K562 (cell line): ENCODE data around the gene C6orf89. TPM values are rescaled to one million over a fixed set of nuclear protein-coding genes. Genes with fewer than 3 reads are reported as not detected.

Source experiments
- CXXC5 ChIP-seq: fragments of 250-450 bp; sonication (Bioruptor Pico); IDR thresholded peaks from 2 replicates; pipeline ENCODE4 v1.8.0; 2022; ENCODE audit warnings: inconsistent platforms, mild to moderate bottlenecking, moderate library complexity
- ELF2 ChIP-seq: fragments of 250-450 bp; sonication (Bioruptor Pico); IDR thresholded peaks from 2 replicates; pipeline ENCODE4 v1.5.0; 2021; ENCODE audit warnings: mild to moderate bottlenecking
- FOXP1 ChIP-seq: sonication (generic); formaldehyde crosslinking; IDR thresholded peaks from 2 replicates; pipeline ENCODE4 v1.8.0; 2022; ENCODE audit warnings: mild to moderate bottlenecking, missing genetic modification reagents
- GABPA ChIP-seq: fragments of 200-800 bp; sonication (Bioruptor generic); conservative IDR thresholded peaks from 2 replicates; pipeline ENCODE4 v1.6.1; 2016; ENCODE audit warnings: low read depth, missing genetic modification characterization, missing compliant biosample characterization
- KDM1A ChIP-seq, 2 experiments: fragments of 450-650 bp; IDR thresholded peaks; 2 replicates each; pipeline ENCODE4 v1.6.1; 2016; ENCODE audit warnings: mild to moderate bottlenecking in 2 of 2
- MBD2 ChIP-seq: sonication (generic); IDR thresholded peaks from 2 replicates; pipeline ENCODE4 v1.6.1; 2016; ENCODE audit warnings: low read depth, borderline replicate concordance
- MTA2 ChIP-seq: fragments of 450-650 bp; IDR thresholded peaks from 2 replicates; pipeline ENCODE4 v1.6.1; 2016; ENCODE audit warnings: low read depth
- PTBP1 ChIP-seq: fragments of 200-400 bp; formaldehyde crosslinking; IDR thresholded peaks from 2 replicates; pipeline ENCODE4 v1.6.1; 2017; ENCODE audit warnings: low read depth, low read length
- SRSF9 ChIP-seq: fragments of 200-400 bp; formaldehyde crosslinking; IDR thresholded peaks from 2 replicates; pipeline ENCODE4 v1.6.1; 2017; ENCODE audit warnings: low read depth, low read length, borderline replicate concordance
- TAF7 ChIP-seq: fragments of 450-650 bp; IDR thresholded peaks from 2 replicates; pipeline ENCODE4 v1.6.1; 2016; ENCODE audit warnings: missing genetic modification characterization, missing compliant biosample characterization
- XRCC5 ChIP-seq: fragments of 200-400 bp; formaldehyde crosslinking; IDR thresholded peaks from 2 replicates; pipeline ENCODE4 v1.6.1; 2017; ENCODE audit warnings: low read depth, mild to moderate bottlenecking, low read length
- ZNF224 ChIP-seq: sonication (generic); formaldehyde crosslinking; IDR thresholded peaks from 2 replicates; pipeline ENCODE4 v1.8.0; 2022; ENCODE audit warnings: mild to moderate bottlenecking, missing genetic modification reagents
- ZNF3 ChIP-seq: fragments of 250-450 bp; sonication (Bioruptor Pico); IDR thresholded peaks from 2 replicates; pipeline ENCODE4 v1.5.0; 2021; ENCODE audit warnings: mild to moderate bottlenecking, moderate library complexity
- polyA plus RNA-seq, 8 experiments: library from polyadenylated mRNA; depleted of rRNA in 4 of 8; stranded (reverse) in 5 of 8; unstranded in 3 of 8; fragments of >200 nt; fragmentation: Nextera tagmentation in 2 of 8; fragmentation: Illumina TruSeq in 1 of 8; extraction: Ambion mirVana in 2 of 8; extraction: Trizol in 1 of 8; gene quantifications; 2 replicates each; pipeline versions ENCODE4 v1.2.1 to v1.2.3, GENCODE V29; 2011 to 2014; ENCODE audit warnings: inconsistent platforms in 1 of 8, missing spikeins in 1 of 8
- total RNA-seq, 7 experiments: library from RNA; depleted of rRNA in 6 of 7; stranded (reverse); fragments of >200 nt in 6 of 7; fragmentation: Illumina TruSeq in 2 of 7; extraction: Trizol in 2 of 7; gene quantifications; 2 replicates each; pipeline versions ENCODE4 v1.2.1 to v1.2.3, GENCODE V29; 2011 to 2021; ENCODE audit warnings: low replicate concordance in 1 of 7
- TF ChIP-seq, protein P1 (sequence below): fragments of 250-450 bp; sonication (Bioruptor Pico); IDR thresholded peaks from 2 replicates; pipeline ENCODE4 v1.4.0; 2020
- TF ChIP-seq, protein P2 (sequence below): fragments of 450-650 bp; IDR thresholded peaks from 2 replicates; pipeline ENCODE4 v1.6.1; 2016; ENCODE audit warnings: low read depth

C6orf89 gene
- total and polyA plus RNA-seq, 9 of the 15 experiments (the other 6 are each of a cell fraction or from before 2014, with no cell fraction given), result 35.2 to 111 (median 58.5) TPM

DNA sequence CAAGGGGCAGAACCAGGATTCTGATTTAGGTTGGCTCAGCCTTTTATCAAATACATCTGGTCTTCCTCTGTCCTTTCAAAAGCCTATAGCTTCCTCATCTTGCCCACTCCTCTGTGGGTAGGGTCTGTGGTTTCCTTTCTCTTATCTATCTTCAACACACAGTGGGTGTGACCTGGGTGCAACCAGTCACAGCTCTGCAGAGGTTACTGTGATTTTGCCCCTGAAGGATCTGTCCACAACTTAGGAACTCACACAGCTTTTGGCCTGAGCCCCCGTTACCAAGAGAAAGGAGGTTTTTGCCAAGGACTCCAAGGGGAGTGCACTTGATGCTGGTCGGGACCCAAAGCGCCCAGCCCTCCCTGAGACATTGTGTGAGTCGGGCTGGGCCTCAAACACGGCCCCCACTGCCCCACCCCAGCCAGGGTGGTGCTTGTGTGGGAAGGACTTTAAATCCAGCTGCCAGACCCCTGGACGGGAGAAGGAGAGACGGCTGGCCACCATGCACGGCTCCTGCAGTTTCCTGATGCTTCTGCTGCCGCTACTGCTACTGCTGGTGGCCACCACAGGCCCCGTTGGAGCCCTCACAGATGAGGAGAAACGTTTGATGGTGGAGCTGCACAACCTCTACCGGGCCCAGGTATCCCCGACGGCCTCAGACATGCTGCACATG, 68.6 kb downstream of the C6orf89 start, which contains the start of gene PI16 (continued):
- TF ChIP-seq TAF7 (tag) (no peak), PTBP1 (no peak), KDM1A (IDR thresholded peaks at IDR 0.05) (peak; percentile 100), ZNF224 (no peak), ELF2 (CRISPR knock-in tag) (no peak), XRCC5 (0 out of 2 replicates have a peak, but pooled peaks have one; percentile 15), MBD2 (no peak), SRSF9 (no peak), MTA2 (peak; percentile 95), ZNF3 (no peak), FOXP1 (CRISPR knock-in tag) (no peak), CXXC5 (CRISPR knock-in tag) (peak; percentile 53; the same call in 1 of the 2 replicates), GABPA (tag) (no peak; the same call in 1 of the 2 replicates)
- TF ChIP-seq, protein P1, sequence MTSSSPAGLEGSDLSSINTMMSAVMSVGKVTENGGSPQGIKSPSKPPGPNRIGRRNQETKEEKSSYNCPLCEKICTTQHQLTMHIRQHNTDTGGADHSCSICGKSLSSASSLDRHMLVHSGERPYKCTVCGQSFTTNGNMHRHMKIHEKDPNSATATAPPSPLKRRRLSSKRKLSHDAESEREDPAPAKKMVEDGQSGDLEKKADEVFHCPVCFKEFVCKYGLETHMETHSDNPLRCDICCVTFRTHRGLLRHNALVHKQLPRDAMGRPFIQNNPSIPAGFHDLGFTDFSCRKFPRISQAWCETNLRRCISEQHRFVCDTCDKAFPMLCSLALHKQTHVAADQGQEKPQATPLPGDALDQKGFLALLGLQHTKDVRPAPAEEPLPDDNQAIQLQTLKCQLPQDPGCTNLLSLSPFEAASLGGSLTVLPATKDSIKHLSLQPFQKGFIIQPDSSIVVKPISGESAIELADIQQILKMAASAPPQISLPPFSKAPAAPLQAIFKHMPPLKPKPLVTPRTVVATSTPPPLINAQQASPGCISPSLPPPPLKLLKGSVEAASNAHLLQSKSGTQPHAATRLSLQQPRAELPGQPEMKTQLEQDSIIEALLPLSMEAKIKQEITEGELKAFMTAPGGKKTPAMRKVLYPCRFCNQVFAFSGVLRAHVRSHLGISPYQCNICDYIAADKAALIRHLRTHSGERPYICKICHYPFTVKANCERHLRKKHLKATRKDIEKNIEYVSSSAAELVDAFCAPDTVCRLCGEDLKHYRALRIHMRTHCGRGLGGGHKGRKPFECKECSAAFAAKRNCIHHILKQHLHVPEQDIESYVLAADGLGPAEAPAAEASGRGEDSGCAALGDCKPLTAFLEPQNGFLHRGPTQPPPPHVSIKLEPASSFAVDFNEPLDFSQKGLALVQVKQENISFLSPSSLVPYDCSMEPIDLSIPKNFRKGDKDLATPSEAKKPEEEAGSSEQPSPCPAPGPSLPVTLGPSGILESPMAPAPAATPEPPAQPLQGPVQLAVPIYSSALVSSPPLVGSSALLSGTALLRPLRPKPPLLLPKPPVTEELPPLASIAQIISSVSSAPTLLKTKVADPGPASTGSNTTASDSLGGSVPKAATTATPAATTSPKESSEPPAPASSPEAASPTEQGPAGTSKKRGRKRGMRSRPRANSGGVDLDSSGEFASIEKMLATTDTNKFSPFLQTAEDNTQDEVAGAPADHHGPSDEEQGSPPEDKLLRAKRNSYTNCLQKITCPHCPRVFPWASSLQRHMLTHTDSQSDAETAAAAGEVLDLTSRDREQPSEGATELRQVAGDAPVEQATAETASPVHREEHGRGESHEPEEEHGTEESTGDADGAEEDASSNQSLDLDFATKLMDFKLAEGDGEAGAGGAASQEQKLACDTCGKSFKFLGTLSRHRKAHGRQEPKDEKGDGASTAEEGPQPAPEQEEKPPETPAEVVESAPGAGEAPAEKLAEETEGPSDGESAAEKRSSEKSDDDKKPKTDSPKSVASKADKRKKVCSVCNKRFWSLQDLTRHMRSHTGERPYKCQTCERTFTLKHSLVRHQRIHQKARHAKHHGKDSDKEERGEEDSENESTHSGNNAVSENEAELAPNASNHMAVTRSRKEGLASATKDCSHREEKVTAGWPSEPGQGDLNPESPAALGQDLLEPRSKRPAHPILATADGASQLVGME, result no peak
- TF ChIP-seq, protein P2, sequence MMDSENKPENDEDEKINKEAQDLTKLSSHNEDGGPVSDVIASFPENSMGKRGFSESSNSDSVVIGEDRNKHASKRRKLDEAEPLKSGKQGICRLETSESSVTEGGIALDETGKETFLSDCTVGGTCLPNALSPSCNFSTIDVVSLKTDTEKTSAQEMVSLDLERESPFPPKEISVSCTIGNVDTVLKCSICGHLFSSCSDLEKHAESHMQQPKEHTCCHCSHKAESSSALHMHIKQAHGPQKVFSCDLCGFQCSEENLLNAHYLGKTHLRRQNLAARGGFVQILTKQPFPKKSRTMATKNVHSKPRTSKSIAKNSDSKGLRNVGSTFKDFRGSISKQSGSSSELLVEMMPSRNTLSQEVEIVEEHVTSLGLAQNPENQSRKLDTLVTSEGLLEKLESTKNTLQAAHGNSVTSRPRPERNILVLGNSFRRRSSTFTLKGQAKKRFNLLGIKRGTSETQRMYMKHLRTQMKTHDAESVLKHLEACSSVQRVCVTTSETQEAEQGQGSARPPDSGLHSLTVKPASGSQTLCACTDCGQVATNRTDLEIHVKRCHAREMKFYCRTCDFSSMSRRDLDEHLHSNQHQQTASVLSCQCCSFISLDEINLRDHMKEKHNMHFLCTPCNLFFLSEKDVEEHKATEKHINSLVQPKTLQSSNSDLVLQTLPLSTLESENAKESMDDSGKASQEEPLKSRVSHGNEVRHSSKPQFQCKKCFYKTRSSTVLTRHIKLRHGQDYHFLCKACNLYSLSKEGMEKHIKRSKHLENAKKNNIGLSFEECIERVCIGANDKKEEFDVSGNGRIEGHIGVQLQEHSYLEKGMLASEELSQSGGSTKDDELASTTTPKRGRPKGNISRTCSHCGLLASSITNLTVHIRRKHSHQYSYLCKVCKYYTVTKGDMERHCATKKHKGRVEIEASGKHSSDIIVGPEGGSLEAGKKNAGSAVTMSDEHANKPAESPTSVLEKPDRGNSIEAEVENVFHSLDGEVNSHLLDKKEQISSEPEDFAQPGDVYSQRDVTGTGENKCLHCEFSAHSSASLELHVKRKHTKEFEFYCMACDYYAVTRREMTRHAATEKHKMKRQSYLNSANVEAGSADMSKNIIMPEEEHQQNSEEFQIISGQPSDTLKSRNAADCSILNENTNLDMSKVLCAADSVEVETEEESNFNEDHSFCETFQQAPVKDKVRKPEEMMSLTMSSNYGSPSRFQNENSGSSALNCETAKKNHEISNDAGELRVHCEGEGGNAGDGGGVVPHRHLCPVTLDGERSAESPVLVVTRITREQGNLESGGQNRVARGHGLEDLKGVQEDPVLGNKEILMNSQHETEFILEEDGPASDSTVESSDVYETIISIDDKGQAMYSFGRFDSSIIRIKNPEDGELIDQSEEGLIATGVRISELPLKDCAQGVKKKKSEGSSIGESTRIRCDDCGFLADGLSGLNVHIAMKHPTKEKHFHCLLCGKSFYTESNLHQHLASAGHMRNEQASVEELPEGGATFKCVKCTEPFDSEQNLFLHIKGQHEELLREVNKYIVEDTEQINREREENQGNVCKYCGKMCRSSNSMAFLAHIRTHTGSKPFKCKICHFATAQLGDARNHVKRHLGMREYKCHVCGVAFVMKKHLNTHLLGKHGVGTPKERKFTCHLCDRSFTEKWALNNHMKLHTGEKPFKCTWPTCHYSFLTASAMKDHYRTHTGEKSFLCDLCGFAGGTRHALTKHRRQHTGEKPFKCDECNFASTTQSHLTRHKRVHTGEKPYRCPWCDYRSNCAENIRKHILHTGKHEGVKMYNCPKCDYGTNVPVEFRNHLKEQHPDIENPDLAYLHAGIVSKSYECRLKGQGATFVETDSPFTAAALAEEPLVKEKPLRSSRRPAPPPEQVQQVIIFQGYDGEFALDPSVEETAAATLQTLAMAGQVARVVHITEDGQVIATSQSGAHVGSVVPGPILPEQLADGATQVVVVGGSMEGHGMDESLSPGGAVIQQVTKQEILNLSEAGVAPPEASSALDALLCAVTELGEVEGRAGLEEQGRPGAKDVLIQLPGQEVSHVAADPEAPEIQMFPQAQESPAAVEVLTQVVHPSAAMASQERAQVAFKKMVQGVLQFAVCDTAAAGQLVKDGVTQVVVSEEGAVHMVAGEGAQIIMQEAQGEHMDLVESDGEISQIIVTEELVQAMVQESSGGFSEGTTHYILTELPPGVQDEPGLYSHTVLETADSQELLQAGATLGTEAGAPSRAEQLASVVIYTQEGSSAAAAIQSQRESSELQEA, result no peak
